Muscle layer of duodenum (tissue), 2 donors: ENCODE data around the gene STX3.
"Not testable (repeated sequence)": the region's sequence is repeated elsewhere in the genome, so short reads cannot be mapped to it uniquely, and the experiment has no call there.

ENCODE experiments used
- H3K27ac ChIP-seq: one replicate; pipeline ENCODE4 v1.7.0; 2013; ENCODE audit warnings: mild to moderate bottlenecking, low read length
- H3K27me3 ChIP-seq: one replicate; pipeline ENCODE4 v1.7.0; 2013; ENCODE audit warnings: low read depth, mild to moderate bottlenecking, control low read depth, low read length
- H3K36me3 ChIP-seq, 2 donors: one replicate each; pipeline ENCODE4 v1.7.0; 2013; ENCODE audit warnings: low read length in 2 of 2, control low read depth in 1 of 2, mild to moderate bottlenecking in 1 of 2; ENCODE audit not compliant: insufficient read depth in 2 of 2, control insufficient read depth in 1 of 2
- H3K4me1 ChIP-seq, 2 donors: one replicate each; pipeline ENCODE4 v1.7.0; 2013; ENCODE audit warnings: low read length in 2 of 2, mild to moderate bottlenecking in 2 of 2, control low read depth in 1 of 2, moderate library complexity in 1 of 2; ENCODE audit not compliant: insufficient read depth in 2 of 2, control insufficient read depth in 1 of 2
- H3K4me3 ChIP-seq, 2 donors: one replicate each; pipeline ENCODE4 v1.7.0; 2013; ENCODE audit warnings: low read length in 2 of 2, low read depth in 1 of 2, mild to moderate bottlenecking in 1 of 2
- H3K9me3 ChIP-seq, 2 donors: one replicate each; pipeline ENCODE4 v1.7.0; 2013; ENCODE audit warnings: low read length in 2 of 2, control low read depth in 1 of 2, mild to moderate bottlenecking in 1 of 2; ENCODE audit not compliant: control insufficient read depth in 1 of 2
- donor health status: healthy.

The STX3 gene

GRCh38 chr11:59814021-59814420, 58.8 kb downstream of the STX3 start:
- H3K36me3 ChIP-seq = no peaks in the 10 kb centered on the region
- peaks cover 0 to 9% of the 10 kb centered on the region in 2 donors for H3K4me1 ChIP-seq
- no peaks in the 10 kb centered on the region for H3K27me3 ChIP-seq
- no peaks in the 10 kb centered on the region for H3K9me3 ChIP-seq
- no peak overlapping the region for H3K27ac ChIP-seq
- H3K4me3 ChIP-seq = no peak overlapping the region

- no peaks in the 10 kb centered on the region for H3K36me3 ChIP-seq
- no peaks in the 10 kb centered on the region for H3K9me3 ChIP-seq
- H3K27me3 ChIP-seq = no peaks in the 10 kb centered on the region
- no peak overlapping the region for H3K27ac ChIP-seq
- no peak overlapping the region for H3K4me3 ChIP-seq
- no peaks in the 10 kb centered on the region for H3K4me1 ChIP-seq
These were observed 60.6 kb downstream of the STX3 start for GRCh38 chr11:59815754-59816153.

- not testable (repeated sequence) for H3K36me3 ChIP-seq
These were observed 61.3 kb downstream of the STX3 start for GRCh38 chr11:59816434-59816833.

GRCh38 chr11:59818572-59818971, 63.4 kb downstream of the STX3 start:
- H3K4me3 ChIP-seq = no peak overlapping the region
- H3K27me3 ChIP-seq = no peaks in the 10 kb centered on the region

More at GRCh38 chr11:59816434-59816833, 61.3 kb downstream of the STX3 start:
- not testable (repeated sequence) for H3K27ac ChIP-seq, H3K9me3 ChIP-seq, H3K27me3 ChIP-seq, H3K4me3 ChIP-seq, H3K4me1 ChIP-seq

GRCh38 chr11:59822989-59823566, 67.9 kb downstream of the STX3 start:
- Histone ChIP-seq H3K36me3 (no peaks in the 10 kb centered on the region), H3K9me3 (no peaks in the 10 kb centered on the region), H3K27ac (no peak overlapping the region), H3K4me3 (peak overlapping the region in 1 of 2 donors; percentile 12), H3K4me1 (peaks cover 5 to 8% of the 10 kb centered on the region in 2 donors), H3K27me3 (no peaks in the 10 kb centered on the region)

More at GRCh38 chr11:59818572-59818971, 63.4 kb downstream of the STX3 start:
- H3K9me3 ChIP-seq = no peaks in the 10 kb centered on the region
- H3K4me1 ChIP-seq = peaks cover 5 to 8% of the 10 kb centered on the region in 2 donors
- no peak overlapping the region for H3K27ac ChIP-seq
- no peaks in the 10 kb centered on the region for H3K36me3 ChIP-seq

GRCh38 chr11:59829358-59829757, 74.2 kb downstream of the STX3 start:
- no peaks in the 10 kb centered on the region for H3K4me1 ChIP-seq

GRCh38 chr11:59833602-59834001, 78.4 kb downstream of the STX3 start:
- Histone ChIP-seq H3K27me3 (no peaks in the 10 kb centered on the region), H3K9me3 (no peaks in the 10 kb centered on the region), H3K27ac (no peak overlapping the region)

More at GRCh38 chr11:59829358-59829757, 74.2 kb downstream of the STX3 start:
- Histone ChIP-seq H3K36me3 (no peaks in the 10 kb centered on the region), H3K27me3 (no peaks in the 10 kb centered on the region), H3K27ac (no peak overlapping the region), H3K9me3 (no peaks in the 10 kb centered on the region), H3K4me3 (no peak overlapping the region)

GRCh38 chr11:59839615-59840014, 84.4 kb downstream of the STX3 start:
- no peaks in the 10 kb centered on the region for H3K4me1 ChIP-seq
- no peak overlapping the region for H3K27ac ChIP-seq
- no peak overlapping the region for H3K4me3 ChIP-seq
- H3K9me3 ChIP-seq = no peaks in the 10 kb centered on the region
- H3K36me3 ChIP-seq = no peaks in the 10 kb centered on the region
- no peaks in the 10 kb centered on the region for H3K27me3 ChIP-seq

More at GRCh38 chr11:59833602-59834001, 78.4 kb downstream of the STX3 start:
- Histone ChIP-seq H3K4me3 (no peak overlapping the region), H3K4me1 (no peaks in the 10 kb centered on the region), H3K36me3 (no peaks in the 10 kb centered on the region)

- Histone ChIP-seq H3K27me3 (no peaks in the 10 kb centered on the region), H3K4me3 (no peak overlapping the region), H3K36me3 (no peaks in the 10 kb centered on the region), H3K4me1 (no peaks in the 10 kb centered on the region), H3K9me3 (no peaks in the 10 kb centered on the region), H3K27ac (no peak overlapping the region)
These were observed 86.3 kb downstream of the STX3 start for GRCh38 chr11:59841514-59841913.

GRCh38 chr11:59842316-59842715, 87.1 kb downstream of the STX3 start:
- Histone ChIP-seq H3K36me3 (no peaks in the 10 kb centered on the region), H3K27me3 (no peaks in the 10 kb centered on the region), H3K9me3 (no peaks in the 10 kb centered on the region), H3K4me1 (no peaks in the 10 kb centered on the region), H3K27ac (no peak overlapping the region), H3K4me3 (no peak overlapping the region)

- H3K27ac ChIP-seq = no peak within 1 kb of the TSS
- H3K36me3 ChIP-seq = no peaks in the 10 kb centered on the region
- no peak within 1 kb of the TSS for H3K4me3 ChIP-seq
- no peaks in the 10 kb centered on the region for H3K27me3 ChIP-seq
- no peaks in the 10 kb centered on the region for H3K9me3 ChIP-seq
- H3K4me1 ChIP-seq = no peaks in the 10 kb centered on the region
These were observed 90.2 kb downstream of the STX3 start, which contains the start of gene CBLIF for GRCh38 chr11:59845399-59845798. Gene CBLIF, minus strand, starts transcription at chr11:59845499. Its CDS starts 46 bp downstream, at chr11:59845453.

GRCh38 chr11:59846556-59846955, 91.4 kb downstream of the STX3 start:
- Histone ChIP-seq H3K27ac (no peak overlapping the region), H3K27me3 (no peaks in the 10 kb centered on the region), H3K36me3 (no peaks in the 10 kb centered on the region), H3K4me1 (no peaks in the 10 kb centered on the region), H3K9me3 (no peaks in the 10 kb centered on the region), H3K4me3 (no peak overlapping the region)
